ENCODE measurements around the gene ANTKMT.

Gene ANTKMT

GRCh38 chr16:766008-766819 is 45.3 kb downstream of the ANTKMT start:
- DNase-seq = no peak

- DNase-seq = no peak
These were observed 46.1 kb downstream of the ANTKMT start for GRCh38 chr16:766820-767640.

- DNase-seq = no peak
These were observed 46.8 kb downstream of the ANTKMT start for GRCh38 chr16:767743-768235.

- no peak for DNase-seq
These were observed 47.5 kb downstream of the ANTKMT start for GRCh38 chr16:768428-768827.

- no peak for DNase-seq
These were observed 48.3 kb downstream of the ANTKMT start for GRCh38 chr16:769184-769784.

- no peak for DNase-seq
These were observed 49.0 kb downstream of the ANTKMT start for GRCh38 chr16:769934-770333.

- DNase-seq = no peak
These were observed 49.5 kb downstream of the ANTKMT start for GRCh38 chr16:770411-770810.

Data from CD4-positive, alpha-beta T cell treated with Interleukin-17A for 4 hours (primary cell).